ENCODE data around the gene NMBR. TPM values are rescaled to one million over a fixed set of nuclear protein-coding genes. Genes with fewer than 3 reads are reported as not detected.

The NMBR gene
- total and polyA plus RNA-seq, 2 experiments from 2014 or later: not detected

DNA sequence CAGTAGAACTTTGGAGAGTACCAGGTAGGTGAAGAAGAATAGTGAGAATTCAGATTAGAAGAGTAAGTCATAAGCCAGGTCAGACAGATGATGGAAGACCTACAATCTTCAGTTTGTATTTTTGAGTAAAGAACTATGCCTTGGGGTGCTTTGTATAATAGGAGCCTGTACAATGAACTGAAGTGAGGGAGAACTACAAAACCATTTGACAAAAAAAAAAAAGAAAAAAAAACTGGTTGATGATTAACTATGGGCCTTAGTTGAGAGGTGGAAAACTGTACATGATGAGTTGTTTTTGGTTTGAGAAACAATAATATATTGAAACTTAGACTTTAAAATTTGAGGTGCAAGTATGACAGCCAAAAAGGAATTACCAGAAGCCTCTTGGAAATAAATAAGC, 25.8 kb upstream of the NMBR start:
- no peaks in the 10 kb centered on the region for H3K9me3 ChIP-seq (ENCODE audit: low read depth)
- no peaks in the 10 kb centered on the region for H3K27me3 ChIP-seq (replicated peaks; ENCODE audit: insufficient read depth)
- H3K27ac ChIP-seq: no peak overlapping the region
- TF ChIP-seq EZH2phosphoT487 (IDR thresholded peaks at IDR 0.05; ENCODE audit: insufficient read depth, low read depth) (no peak), EZH2 (IDR thresholded peaks at IDR 0.05; ENCODE audit: insufficient read depth, poor library complexity, severe bottlenecking) (no peak)
- H2AFZ ChIP-seq: no peak overlapping the region
- no peaks in the 10 kb centered on the region for H3F3A ChIP-seq (ENCODE audit: insufficient read depth)
- no peaks in the 10 kb centered on the region for H3K9me2 ChIP-seq (ENCODE audit: insufficient read depth)
- H3K36me3 ChIP-seq (ENCODE audit: low read depth): peaks cover 52% of the 10 kb centered on the region
- H3K4me1 ChIP-seq (ENCODE audit: insufficient read depth): no peaks in the 10 kb centered on the region
- H3K4me2 ChIP-seq (ENCODE audit: unreplicated experiment): no peak overlapping the region
- no peaks in the 10 kb centered on the region for H4K20me1 ChIP-seq (ENCODE audit: insufficient read depth)
- no peak overlapping the region for H3K4me3 ChIP-seq
- H3K79me2 ChIP-seq (ENCODE audit: insufficient read depth): peaks cover 44% of the 10 kb centered on the region
- no peak overlapping the region for H3K9ac ChIP-seq
- in situ Hi-C loops (cut with MboI): loop anchor here (25.0 kb wide), 1 partner anchor 215 kb away; no protein-coding TSS in a partner anchor
- no peak for DNase-seq

DNA sequence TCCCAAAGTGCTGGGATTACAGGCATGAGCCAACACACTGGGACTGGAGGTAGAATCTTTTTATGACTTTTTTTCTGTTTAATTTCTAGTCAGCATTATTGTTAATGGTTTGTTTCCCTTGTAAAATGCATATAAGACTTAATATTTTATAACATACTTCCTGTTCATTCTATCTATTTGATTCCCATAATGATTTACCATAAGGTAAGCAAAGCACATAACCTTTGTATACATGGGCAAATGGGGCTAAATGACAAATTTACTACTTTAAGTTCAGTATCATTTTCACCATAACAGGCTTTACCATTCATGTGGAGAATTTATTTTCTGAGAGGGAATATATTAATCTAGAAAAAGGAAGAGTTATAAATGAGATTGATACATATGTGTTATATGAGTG, 24.4 kb upstream of the NMBR start:
- H3K4me1 ChIP-seq (ENCODE audit: insufficient read depth): no peaks in the 10 kb centered on the region
- TF ChIP-seq EZH2phosphoT487 (IDR thresholded peaks at IDR 0.05; ENCODE audit: insufficient read depth, low read depth) (no peak), EZH2 (IDR thresholded peaks at IDR 0.05; ENCODE audit: insufficient read depth, poor library complexity, severe bottlenecking) (no peak)
- no peaks in the 10 kb centered on the region for H3K9me2 ChIP-seq (ENCODE audit: insufficient read depth)
- in situ Hi-C loops (cut with MboI): loop anchor here (25.0 kb wide), 1 partner anchor 216 kb away; no protein-coding TSS in a partner anchor
- H2AFZ ChIP-seq: no peak overlapping the region
- H3K36me3 ChIP-seq (ENCODE audit: low read depth): peaks cover 54% of the 10 kb centered on the region
- no peaks in the 10 kb centered on the region for H3F3A ChIP-seq (ENCODE audit: insufficient read depth)
- H3K4me2 ChIP-seq (ENCODE audit: unreplicated experiment): no peak overlapping the region
- no peak overlapping the region for H3K9ac ChIP-seq
- H3K4me3 ChIP-seq: no peak overlapping the region
- H3K9me3 ChIP-seq (ENCODE audit: low read depth): no peaks in the 10 kb centered on the region
- H4K20me1 ChIP-seq (ENCODE audit: insufficient read depth): no peaks in the 10 kb centered on the region
- H3K27ac ChIP-seq: no peak overlapping the region
- no peaks in the 10 kb centered on the region for H3K27me3 ChIP-seq (replicated peaks; ENCODE audit: insufficient read depth)
- DNase-seq: no peak
- H3K79me2 ChIP-seq (ENCODE audit: insufficient read depth): peaks cover 45% of the 10 kb centered on the region

DNA sequence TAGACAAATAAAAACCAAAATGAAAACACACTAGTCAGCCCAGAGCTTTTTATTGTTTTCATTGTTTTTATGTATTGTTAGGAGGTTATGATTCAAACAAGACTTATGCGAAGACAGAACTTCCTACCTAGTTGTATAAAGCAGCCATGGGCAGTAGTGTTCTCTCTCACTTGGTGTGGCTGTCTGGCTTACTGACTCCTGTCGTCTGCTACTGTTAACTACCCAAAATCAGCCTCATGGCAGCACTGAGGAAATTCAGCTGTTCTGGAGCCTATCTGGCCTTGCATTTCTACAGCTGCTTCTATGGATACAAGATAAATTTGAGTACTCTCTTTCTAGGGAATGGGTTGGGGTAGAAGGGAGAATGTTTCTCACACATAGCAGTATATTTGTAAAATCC, 20.6 kb upstream of the NMBR start:
- Histone ChIP-seq H3F3A (ENCODE audit: insufficient read depth) (no peaks in the 10 kb centered on the region), H3K27ac (no peak overlapping the region), H2AFZ (no peak overlapping the region), H4K20me1 (ENCODE audit: insufficient read depth) (0 out of 2 replicates have a peak, but pooled peaks cover 4% of the 10 kb centered on the region), H3K4me3 (no peak overlapping the region), H3K9me2 (ENCODE audit: insufficient read depth) (no peaks in the 10 kb centered on the region), H3K9me3 (ENCODE audit: low read depth) (no peaks in the 10 kb centered on the region), H3K27me3 (replicated peaks; ENCODE audit: insufficient read depth) (no peaks in the 10 kb centered on the region), H3K36me3 (ENCODE audit: low read depth) (peaks cover 43% of the 10 kb centered on the region), H3K4me2 (ENCODE audit: unreplicated experiment) (no peak overlapping the region), H3K9ac (no peak overlapping the region), H3K79me2 (ENCODE audit: insufficient read depth) (peaks cover 73% of the 10 kb centered on the region), H3K4me1 (ENCODE audit: insufficient read depth) (no peaks in the 10 kb centered on the region)
- no peak for DNase-seq
- TF ChIP-seq EZH2 (IDR thresholded peaks at IDR 0.05; ENCODE audit: insufficient read depth, poor library complexity, severe bottlenecking): no peak
- no peak for TF ChIP-seq EZH2phosphoT487 (IDR thresholded peaks at IDR 0.05; ENCODE audit: insufficient read depth, low read depth)
- WGBS, 2 experiments (ENCODE audit: low coverage in 1 of 2, low lambda C conversion rate in 2 of 2, missing lambda C conversion rate in 2 of 2): 96 to 100% methylated on average over 2 of the region's 2 CpGs
- in situ Hi-C loops (cut with MboI): loop anchor here (25.0 kb wide), 1 partner anchor 220 kb away; no protein-coding TSS in a partner anchor

DNA sequence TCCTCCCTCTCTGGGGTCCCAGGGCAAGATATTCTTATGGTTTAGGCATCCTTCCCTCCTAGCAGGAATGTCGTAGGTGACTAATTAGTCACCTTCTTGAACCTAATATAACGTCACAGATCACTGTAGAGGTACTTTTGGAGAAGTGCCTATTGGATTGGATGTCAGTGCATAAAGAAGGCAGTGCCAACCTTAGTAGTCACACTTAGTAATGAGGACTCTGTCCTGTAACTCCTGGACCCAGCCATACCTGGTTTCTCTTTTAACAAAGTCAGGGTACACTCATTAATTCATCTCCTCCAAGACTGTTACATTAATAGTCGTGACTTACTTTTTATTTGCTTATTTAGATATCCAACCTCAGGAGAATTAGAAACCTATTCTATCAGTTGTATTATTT, 20.1 kb upstream of the NMBR start:
- Histone ChIP-seq H2AFZ (no peak overlapping the region), H3K27me3 (replicated peaks; ENCODE audit: insufficient read depth) (no peaks in the 10 kb centered on the region), H3K4me2 (ENCODE audit: unreplicated experiment) (no peak overlapping the region), H3F3A (ENCODE audit: insufficient read depth) (no peaks in the 10 kb centered on the region), H3K79me2 (ENCODE audit: insufficient read depth) (peaks cover 76% of the 10 kb centered on the region), H3K9ac (no peak overlapping the region), H4K20me1 (ENCODE audit: insufficient read depth) (0 out of 2 replicates have a peak, but pooled peaks cover 4% of the 10 kb centered on the region), H3K27ac (no peak overlapping the region), H3K4me1 (ENCODE audit: insufficient read depth) (no peaks in the 10 kb centered on the region), H3K9me2 (ENCODE audit: insufficient read depth) (no peaks in the 10 kb centered on the region), H3K4me3 (no peak overlapping the region), H3K36me3 (ENCODE audit: low read depth) (peaks cover 40% of the 10 kb centered on the region), H3K9me3 (ENCODE audit: low read depth) (no peaks in the 10 kb centered on the region)
- DNase-seq: no peak
- TF ChIP-seq EZH2 (IDR thresholded peaks at IDR 0.05; ENCODE audit: insufficient read depth, poor library complexity, severe bottlenecking): no peak
- no peak for TF ChIP-seq EZH2phosphoT487 (IDR thresholded peaks at IDR 0.05; ENCODE audit: insufficient read depth, low read depth)
- WGBS, 2 experiments (ENCODE audit: low coverage in 1 of 2, low lambda C conversion rate in 2 of 2, missing lambda C conversion rate in 2 of 2): 85 to 95% methylated on average over 3 of the region's 3 CpGs
- in situ Hi-C loops (cut with MboI): loop anchor here (25.0 kb wide), 1 partner anchor 220 kb away; no protein-coding TSS in a partner anchor

DNA sequence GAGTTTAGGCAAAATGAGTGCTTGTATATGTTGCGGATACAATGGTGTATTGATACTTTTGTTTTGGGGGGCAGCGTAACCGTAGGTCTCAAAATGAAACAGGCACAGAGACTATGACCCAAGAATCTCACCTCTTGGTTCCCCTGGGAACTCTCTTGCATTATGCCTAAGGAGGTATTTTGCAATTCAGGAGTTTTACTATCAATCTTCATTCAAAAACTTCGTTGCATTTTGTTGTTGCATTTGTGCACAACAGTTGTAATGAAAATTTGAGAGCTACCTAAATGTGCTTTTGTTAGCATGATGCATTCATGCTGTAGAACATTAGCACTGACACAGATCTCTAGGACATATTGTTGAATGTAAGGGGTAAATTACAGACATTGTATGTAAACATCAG, 18.3 kb upstream of the NMBR start:
- no peak overlapping the region for H3K4me2 ChIP-seq (ENCODE audit: unreplicated experiment)
- H3K27me3 ChIP-seq (replicated peaks; ENCODE audit: insufficient read depth): no peaks in the 10 kb centered on the region
- no peak overlapping the region for H3K4me3 ChIP-seq
- no peaks in the 10 kb centered on the region for H3K9me2 ChIP-seq (ENCODE audit: insufficient read depth)
- H3K9me3 ChIP-seq (ENCODE audit: low read depth): no peaks in the 10 kb centered on the region
- H3K36me3 ChIP-seq (ENCODE audit: low read depth): peaks cover 25% of the 10 kb centered on the region
- no peak overlapping the region for H2AFZ ChIP-seq
- in situ Hi-C loops (cut with MboI): loop anchor here (25.0 kb wide), 1 partner anchor 222 kb away; no protein-coding TSS in a partner anchor
- H3K27ac ChIP-seq: no peak overlapping the region
- 91 to 97% methylated on average over 4 of the region's 4 CpGs for WGBS, 2 experiments (ENCODE audit: low coverage in 1 of 2, low lambda C conversion rate in 2 of 2, missing lambda C conversion rate in 2 of 2)
- H3K79me2 ChIP-seq (ENCODE audit: insufficient read depth): peaks cover 90% of the 10 kb centered on the region
- peaks cover 8% of the 10 kb centered on the region; the same call in 1 of the 2 replicates for H4K20me1 ChIP-seq (ENCODE audit: insufficient read depth)
- no peak for DNase-seq
- TF ChIP-seq EZH2 (IDR thresholded peaks at IDR 0.05; ENCODE audit: insufficient read depth, poor library complexity, severe bottlenecking): no peak
- no peak for TF ChIP-seq EZH2phosphoT487 (IDR thresholded peaks at IDR 0.05; ENCODE audit: insufficient read depth, low read depth)
- no peak overlapping the region for H3K9ac ChIP-seq
- no peaks in the 10 kb centered on the region for H3F3A ChIP-seq (ENCODE audit: insufficient read depth)
- H3K4me1 ChIP-seq (ENCODE audit: insufficient read depth): no peaks in the 10 kb centered on the region
